Thyroid gland (tissue), 4 donors: ENCODE results near the gene ITCH.

ENCODE experiments used
- CTCF ChIP-seq, 6 experiments: fragments of 200-600 bp in 3 of 6; fragments of 450-650 bp in 3 of 6; sonication (generic) in 3 of 6; IDR thresholded peaks; one replicate each; pipeline ENCODE4 v1.5.1; 2016 to 2019; ENCODE audit warnings: antibody characterized with exemption in 6 of 6, mild to moderate bottlenecking in 2 of 6, inconsistent platforms in 1 of 6, moderate library complexity in 1 of 6
- POLR2A ChIP-seq, 2 donors: fragments of 450-650 bp; IDR thresholded peaks; one replicate each; pipeline ENCODE4 v1.6.1; 2017; ENCODE audit warnings: antibody characterized with exemption in 2 of 2, mild to moderate bottlenecking in 2 of 2, moderate library complexity in 1 of 2

DNA sequence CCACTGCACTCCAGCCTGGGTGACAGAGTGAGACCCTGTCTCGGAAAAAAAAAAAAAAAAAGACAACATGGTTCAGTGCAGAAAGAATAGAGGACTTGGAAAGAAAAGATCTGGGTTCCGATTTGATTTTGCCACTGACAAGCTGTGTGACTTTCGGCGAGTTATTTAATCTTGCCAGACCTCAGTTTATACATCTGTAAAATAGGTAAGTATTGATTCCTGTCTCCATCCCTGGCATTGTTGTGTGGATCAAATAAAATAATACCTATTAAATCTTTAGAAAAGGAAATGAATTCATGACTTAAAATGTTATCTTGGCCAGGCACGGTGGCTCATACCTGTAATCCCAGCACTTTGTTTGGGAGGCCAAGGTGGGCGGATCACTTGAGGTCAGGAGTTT is 7.0 kb downstream of the ITCH start:
- TF ChIP-seq CTCF (IDR thresholded peaks at IDR 0.05) (no peak), POLR2A (IDR thresholded peaks at IDR 0.05) (no peak)
